NCI-H345 treated with DMSO at 0.1 percent for 48 hours (cell line): ENCODE data around the gene IL36RN.
"Not testable (repeated sequence)": the region's sequence is repeated elsewhere in the genome, so short reads cannot be mapped to it uniquely, and the experiment has no call there.

Source experiments
- DNase-seq: peaks from one replicate; lab custom pipeline; 2025; ENCODE audit not compliant: unreplicated experiment; lab: John Stamatoyannopoulos, UW

IL36RN gene

GRCh38 chr2:113072584-113072983 is 13.6 kb downstream of the IL36RN start:
- DNase-seq, result no peak

- DNase-seq, result no peak
These were observed 14.4 kb downstream of the IL36RN start for GRCh38 chr2:113073325-113073834.

GRCh38 chr2:113075030-113075429 is 16.0 kb downstream of the IL36RN start:
- no peak for DNase-seq

- no peak for DNase-seq
These were observed 16.6 kb downstream of the IL36RN start for GRCh38 chr2:113075600-113075999.

GRCh38 chr2:113076954-113077669 is 18.1 kb downstream of the IL36RN start:
- no peak for DNase-seq

GRCh38 chr2:113077921-113078320 is 18.9 kb downstream of the IL36RN start:
- DNase-seq, result no peak

GRCh38 chr2:113078350-113078839 is 19.4 kb downstream of the IL36RN start:
- no peak for DNase-seq

GRCh38 chr2:113079131-113079530 is 20.1 kb downstream of the IL36RN start:
- no peak for DNase-seq

GRCh38 chr2:113080134-113080533 is 21.1 kb downstream of the IL36RN start:
- DNase-seq, result no peak

- DNase-seq, result no peak
These were observed 22.7 kb downstream of the IL36RN start for GRCh38 chr2:113081488-113082210.

- no peak for DNase-seq
These were observed 24.3 kb downstream of the IL36RN start for GRCh38 chr2:113083296-113083695.

- DNase-seq, result no peak
These were observed 25.4 kb downstream of the IL36RN start for GRCh38 chr2:113084249-113085000.

GRCh38 chr2:113085542-113085941 is 26.5 kb downstream of the IL36RN start:
- DNase-seq, result no peak

- DNase-seq, result no peak
These were observed 29.4 kb downstream of the IL36RN start for GRCh38 chr2:113088213-113088992.

GRCh38 chr2:113089916-113090315 is 30.9 kb downstream of the IL36RN start:
- DNase-seq, result no peak

- DNase-seq, result no peak
These were observed 32.4 kb downstream of the IL36RN start for GRCh38 chr2:113091231-113091896.

GRCh38 chr2:113092864-113093612 is 34.0 kb downstream of the IL36RN start:
- no peak for DNase-seq

- no peak for DNase-seq
These were observed 34.6 kb downstream of the IL36RN start for GRCh38 chr2:113093613-113093977.

GRCh38 chr2:113096306-113096705 is 37.3 kb downstream of the IL36RN start:
- not testable (repeated sequence) for DNase-seq
